Stimulated activated naive CD4-positive, alpha-beta T cell (primary cell): ENCODE measurements around the gene CHST10.

Source experiments
- DNase-seq, 6 experiments: peaks; one replicate each; lab custom pipeline; 2025; lab: John Stamatoyannopoulos, UW

CHST10 gene

GRCh38 chr2:100416397-100416934 is 1.0 kb downstream of the CHST10 start:
- DNase-seq: no peak

- DNase-seq: no peak
Measured at GRCh38 chr2:100413571-100413970, 3.9 kb downstream of the CHST10 start.

GRCh38 chr2:100412881-100413321 is 4.6 kb downstream of the CHST10 start:
- no peak for DNase-seq

- DNase-seq: no peak
Measured at GRCh38 chr2:100412466-100412865, 5.0 kb downstream of the CHST10 start.

GRCh38 chr2:100411841-100412292 is 5.6 kb downstream of the CHST10 start:
- DNase-seq: no peak

- DNase-seq: no peak
Measured at GRCh38 chr2:100409975-100410647, 7.4 kb downstream of the CHST10 start.

- no peak for DNase-seq
Measured at GRCh38 chr2:100409461-100409860, 8.0 kb downstream of the CHST10 start.

GRCh38 chr2:100408941-100409340 is 8.5 kb downstream of the CHST10 start:
- no peak for DNase-seq

- DNase-seq: no peak
Measured at GRCh38 chr2:100408104-100408503, 9.4 kb downstream of the CHST10 start.

- no peak for DNase-seq
Measured at GRCh38 chr2:100407563-100407962, 9.9 kb downstream of the CHST10 start.

- DNase-seq: no peak
Measured at GRCh38 chr2:100407073-100407472, 10.4 kb downstream of the CHST10 start.

GRCh38 chr2:100406120-100406508 is 11.4 kb downstream of the CHST10 start:
- no peak for DNase-seq

GRCh38 chr2:100405403-100406119 is 11.9 kb downstream of the CHST10 start:
- DNase-seq: no peak

GRCh38 chr2:100404411-100404810 is 13.1 kb downstream of the CHST10 start:
- DNase-seq: no peak

GRCh38 chr2:100403722-100404121 is 13.7 kb downstream of the CHST10 start:
- no peak for DNase-seq

GRCh38 chr2:100401268-100401667 is 16.2 kb downstream of the CHST10 start:
- no peak for DNase-seq

GRCh38 chr2:100399714-100400113 is 17.8 kb downstream of the CHST10 start:
- no peak for DNase-seq

GRCh38 chr2:100397976-100398375 is 19.5 kb downstream of the CHST10 start:
- no peak for DNase-seq

GRCh38 chr2:100397118-100397860 is 20.2 kb downstream of the CHST10 start:
- DNase-seq: no peak

GRCh38 chr2:100396483-100396882 is 21.0 kb downstream of the CHST10 start:
- DNase-seq: no peak

GRCh38 chr2:100395532-100396350 is 21.7 kb downstream of the CHST10 start:
- no peak for DNase-seq
